ENCODE measurements around the gene PRX.

The PRX gene

GRCh38 chr19:40357640-40358039, 55.5 kb downstream of the PRX start:
- peaks cover 17 to 24% of the 10 kb centered on the region in 2 experiments for H3K4me1 ChIP-seq (ENCODE audit: control insufficient read depth in 1 of 2, insufficient read depth in 1 of 2, low read depth in 1 of 2, low read length in 1 of 2)
- no peak overlapping the region for H3K27ac ChIP-seq
- H3K36me3 ChIP-seq: no peaks in the 10 kb centered on the region
- no peaks in the 10 kb centered on the region for H3K27me3 ChIP-seq
- TF ChIP-seq CTCF (IDR thresholded peaks at IDR 0.05): no peak
- no peaks in the 10 kb centered on the region for H3K9me3 ChIP-seq
- H3K4me3 ChIP-seq (ENCODE audit: low read depth in 1 of 2, low read length in 1 of 2): no peak overlapping the region

- no peaks in the 10 kb centered on the region for H3K36me3 ChIP-seq
- no peak for TF ChIP-seq CTCF (IDR thresholded peaks at IDR 0.05)
- H3K27ac ChIP-seq: no peak overlapping the region
- no peaks in the 10 kb centered on the region for H3K27me3 ChIP-seq
- H3K9me3 ChIP-seq: no peaks in the 10 kb centered on the region
- peaks cover 17 to 24% of the 10 kb centered on the region in 2 experiments for H3K4me1 ChIP-seq (ENCODE audit: control insufficient read depth in 1 of 2, insufficient read depth in 1 of 2, low read depth in 1 of 2, low read length in 1 of 2)
- H3K4me3 ChIP-seq (ENCODE audit: low read depth in 1 of 2, low read length in 1 of 2): no peak overlapping the region
Measured at GRCh38 chr19:40356681-40357595, 56.2 kb downstream of the PRX start.

GRCh38 chr19:40355975-40356680, 57.0 kb downstream of the PRX start:
- Histone ChIP-seq H3K27ac (no peak overlapping the region), H3K27me3 (no peaks in the 10 kb centered on the region), H3K4me1 (ENCODE audit: control insufficient read depth in 1 of 2, insufficient read depth in 1 of 2, low read depth in 1 of 2, low read length in 1 of 2) (peaks cover 12 to 20% of the 10 kb centered on the region in 2 experiments), H3K9me3 (no peaks in the 10 kb centered on the region), H3K36me3 (no peaks in the 10 kb centered on the region), H3K4me3 (ENCODE audit: low read depth in 1 of 2, low read length in 1 of 2) (no peak overlapping the region)
- no peak for TF ChIP-seq CTCF (IDR thresholded peaks at IDR 0.05)

- Histone ChIP-seq H3K27ac (peak overlapping the region; percentile 83), H3K4me3 (ENCODE audit: low read depth in 1 of 2, low read length in 1 of 2) (peak overlapping the region; percentile 67 to 94), H3K36me3 (no peaks in the 10 kb centered on the region), H3K9me3 (no peaks in the 10 kb centered on the region), H3K27me3 (no peaks in the 10 kb centered on the region), H3K4me1 (ENCODE audit: control insufficient read depth in 1 of 2, insufficient read depth in 1 of 2, low read depth in 1 of 2, low read length in 1 of 2) (peaks cover 19 to 24% of the 10 kb centered on the region in 2 experiments)
- no peak for TF ChIP-seq CTCF (IDR thresholded peaks at IDR 0.05)
Measured at GRCh38 chr19:40348961-40349507, 64.1 kb downstream of the PRX start.

- Histone ChIP-seq H3K36me3 (peaks cover under 1% of the 10 kb centered on the region), H3K4me3 (ENCODE audit: low read depth in 1 of 2, low read length in 1 of 2) (peak within 1 kb of the TSS; percentile 67 to 94), H3K27ac (peak within 1 kb of the TSS; percentile 83), H3K4me1 (ENCODE audit: control insufficient read depth in 1 of 2, insufficient read depth in 1 of 2, low read depth in 1 of 2, low read length in 1 of 2) (peaks cover 19 to 24% of the 10 kb centered on the region in 2 experiments), H3K27me3 (no peaks in the 10 kb centered on the region), H3K9me3 (no peaks in the 10 kb centered on the region)
- TF ChIP-seq CTCF (IDR thresholded peaks at IDR 0.05): peak; percentile 75
Measured at GRCh38 chr19:40348125-40348913, 64.9 kb downstream of the PRX start, which contains the start of the genes C19orf47 and PLD3. Gene C19orf47 (minus strand): TSS chr19:40348397. CDS start chr19:40341857, 6,540 bp downstream. Gene PLD3 (plus strand): TSS chr19:40348695. CDS start chr19:40366484, 17,789 bp downstream.
